HK-2 (cell line): ENCODE data around the gene ING5.

Source experiments
- DNase-seq: peaks from one replicate; pipeline ENCODE4 v3.0.0-alpha.2; 2018; ENCODE audit not compliant: unreplicated experiment

ING5 gene

DNA sequence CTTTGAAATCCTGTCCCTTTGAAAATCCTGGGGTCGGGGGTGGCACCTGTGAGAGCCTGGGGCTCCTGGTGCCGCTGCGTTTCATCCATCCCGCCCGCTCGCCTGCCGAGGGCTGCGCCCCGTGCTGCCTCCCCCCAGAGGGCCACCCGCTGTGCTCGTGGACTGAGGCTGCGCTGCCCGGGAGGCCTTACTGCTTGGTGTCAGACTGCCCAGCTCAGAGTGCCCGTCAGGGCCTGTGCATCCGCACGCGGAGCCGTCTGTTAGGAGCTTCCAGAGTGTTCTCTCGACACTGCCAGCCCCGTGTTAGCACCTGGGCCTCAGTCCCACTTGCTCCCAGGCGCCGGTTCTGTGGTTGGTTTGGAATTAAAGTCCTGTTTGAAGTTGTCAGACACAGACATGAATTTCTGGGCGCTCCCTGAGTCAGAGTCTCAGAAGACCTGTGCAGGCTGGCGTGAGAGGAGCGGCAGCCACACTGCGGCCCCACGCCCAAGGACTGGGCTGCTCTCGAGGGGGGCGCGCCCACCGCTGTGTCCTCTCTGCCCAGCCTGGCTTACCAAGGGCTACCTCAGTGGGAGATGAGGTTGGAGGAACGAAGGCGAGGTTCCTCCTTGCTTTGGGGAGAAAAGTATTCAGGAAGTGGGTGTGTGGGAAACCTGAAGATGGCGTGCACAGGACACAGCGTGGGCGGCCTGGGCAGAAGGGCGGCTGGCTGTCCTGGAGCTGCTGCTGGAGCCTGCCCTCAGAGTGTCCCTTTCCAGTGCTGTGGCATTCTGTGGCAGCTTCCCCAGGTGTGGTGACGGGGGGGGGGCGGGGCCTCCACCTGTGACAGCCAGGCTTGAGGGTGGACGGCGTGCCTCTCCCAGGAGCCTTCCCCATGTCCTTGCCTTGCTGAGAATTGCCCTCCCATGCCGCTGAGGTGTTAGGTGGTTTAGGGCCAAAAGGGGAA, 29.3 kb upstream of the ING5 start:
- no peak for DNase-seq

- DNase-seq: no peak
Measured at GRCh38 chr2:241673189-241673663, 28.6 kb upstream of the ING5 start.

- DNase-seq: peak; percentile 27
Measured at GRCh38 chr2:241673797-241674725, 27.8 kb upstream of the ING5 start.

GRCh38 chr2:241675885-241676284, 26.0 kb upstream of the ING5 start:
- no peak for DNase-seq

DNA sequence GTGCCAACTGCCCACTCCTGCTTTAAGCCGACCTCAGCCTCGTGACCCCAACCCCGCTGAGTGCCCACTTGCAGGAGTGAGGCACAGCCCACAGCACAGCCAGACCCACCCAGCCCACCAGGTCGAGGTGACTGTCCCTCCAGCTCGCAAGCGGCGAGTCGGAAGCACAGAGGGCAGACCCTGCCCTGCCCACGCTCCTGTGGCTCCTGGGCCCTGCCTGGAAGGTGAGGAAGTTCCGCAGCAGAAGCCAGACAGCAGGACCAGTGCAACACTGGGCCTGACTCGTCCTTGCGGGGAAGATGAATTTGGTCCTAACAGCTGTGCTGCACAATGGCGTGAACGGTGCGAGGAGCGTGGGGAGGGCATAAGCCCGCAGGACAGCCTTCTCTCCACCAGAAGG, 25.2 kb upstream of the ING5 start:
- DNase-seq: no peak

DNA sequence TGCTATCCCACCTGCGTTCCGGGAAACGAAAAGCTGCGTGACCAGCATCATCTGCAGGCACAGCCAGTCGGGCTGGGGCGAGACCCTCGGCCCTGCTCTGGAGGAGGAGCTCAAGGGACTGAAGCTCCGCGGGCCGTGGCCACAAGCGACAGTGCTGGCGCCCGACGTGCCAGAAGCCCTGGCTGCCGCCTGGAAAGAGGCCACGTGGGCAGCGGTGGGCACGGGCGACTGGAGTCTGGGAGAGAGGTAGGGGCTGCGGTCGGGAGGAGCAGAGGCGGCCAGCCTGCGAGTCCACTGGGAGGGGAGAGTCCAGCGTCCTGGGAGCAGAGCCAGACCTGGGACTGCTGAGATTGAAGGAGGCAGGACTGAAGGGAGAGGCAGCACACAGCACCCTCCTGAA, 24.4 kb upstream of the ING5 start:
- no peak for DNase-seq

- DNase-seq: no peak
Measured at GRCh38 chr2:241678307-241678706, 23.5 kb upstream of the ING5 start.

GRCh38 chr2:241678784-241679540, 22.9 kb upstream of the ING5 start:
- no peak for DNase-seq

DNA sequence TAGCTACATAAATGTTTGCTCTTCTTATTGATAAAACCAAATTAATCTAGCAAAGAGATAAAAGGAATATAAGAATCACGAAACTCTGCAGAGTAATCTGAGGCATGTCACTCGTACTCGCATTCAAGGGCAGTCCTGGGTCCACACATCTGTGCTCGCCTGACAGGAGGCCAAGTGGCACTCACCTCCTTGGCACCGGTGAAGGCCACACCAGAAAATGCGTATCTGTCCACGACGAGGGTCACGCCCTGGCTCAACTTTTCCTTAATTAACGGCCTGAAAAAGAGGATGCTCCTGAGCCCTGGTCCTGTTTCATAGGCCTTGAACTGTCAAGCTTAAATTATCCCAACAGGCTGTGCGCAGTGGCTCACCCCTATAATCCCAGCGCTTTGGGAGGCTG, 21.8 kb upstream of the ING5 start:
- no peak for DNase-seq

GRCh38 chr2:241680827-241681599, 20.8 kb upstream of the ING5 start:
- peak; percentile 70 for DNase-seq

GRCh38 chr2:241686324-241686649, 15.6 kb upstream of the ING5 start:
- DNase-seq: no peak

GRCh38 chr2:241686650-241687425, 15.0 kb upstream of the ING5 start, which contains the start of gene DTYMK:
DTYMK (minus strand) TSS chr2:241686815; CDS start chr2:241686783, 32 bp downstream.
- DNase-seq: peak; percentile 96

GRCh38 chr2:241689306-241689705, 12.5 kb upstream of the ING5 start:
- DNase-seq: no peak

DNA sequence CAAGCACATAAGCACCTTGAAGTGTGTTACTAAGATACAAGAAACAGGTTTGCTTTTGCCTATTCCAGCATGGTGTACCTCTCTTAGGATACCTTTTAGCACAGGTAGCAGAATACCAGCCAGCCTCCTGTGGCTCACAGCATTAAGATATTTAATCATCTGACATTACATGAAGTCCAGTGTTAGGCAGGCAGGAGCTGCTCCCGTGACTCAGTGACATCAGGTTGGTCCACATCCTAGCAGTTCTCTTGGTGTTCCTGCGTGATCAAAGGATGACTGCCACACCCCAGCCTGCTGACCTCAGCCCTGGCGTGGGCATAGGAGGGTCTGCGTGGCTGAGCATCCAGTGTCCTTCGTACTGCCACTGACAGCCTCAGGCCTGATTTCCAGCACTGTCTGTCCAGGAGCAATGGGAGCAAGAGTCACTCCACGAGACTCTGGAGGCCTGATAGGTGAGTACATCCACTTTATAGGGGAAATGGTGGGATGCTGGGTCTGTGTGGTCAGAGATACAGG, 11.6 kb upstream of the ING5 start:
- no peak for DNase-seq

- DNase-seq: peak; percentile 64
Measured at GRCh38 chr2:241692448-241692847, 9.4 kb upstream of the ING5 start.

DNA sequence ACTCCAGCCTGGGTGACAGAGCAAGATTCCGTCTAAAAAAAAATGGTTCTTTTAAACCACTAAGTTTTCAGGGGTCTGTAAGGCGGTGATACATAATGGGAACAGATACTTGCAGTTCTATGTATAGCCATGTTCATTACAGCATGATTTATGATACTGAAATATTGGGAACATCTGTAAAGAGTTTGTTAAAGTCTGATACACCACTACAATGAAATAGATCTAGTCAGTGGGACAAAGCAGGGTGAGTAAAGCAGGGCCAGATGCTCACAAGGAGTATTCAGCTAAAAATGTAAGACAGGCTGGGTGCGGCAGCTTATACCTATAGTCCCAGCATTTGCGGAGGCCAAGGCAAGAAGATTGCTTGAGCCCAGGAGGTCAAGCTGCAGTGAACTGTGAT, 6.2 kb upstream of the ING5 start:
- no peak for DNase-seq

DNA sequence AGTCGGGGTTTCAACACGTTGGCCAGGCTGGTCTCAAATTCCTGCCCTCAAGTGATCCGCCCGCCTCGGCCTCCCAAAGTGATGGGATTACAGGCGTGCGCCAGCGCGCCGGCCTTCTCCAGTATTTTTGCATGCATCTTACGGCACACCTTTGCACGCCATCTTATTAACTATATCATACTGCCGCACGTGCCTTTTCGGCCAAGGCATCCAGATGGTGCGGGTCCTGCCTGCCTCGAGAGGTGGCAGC, 765 bp upstream of the ING5 start:
- DNase-seq: no peak

DNA sequence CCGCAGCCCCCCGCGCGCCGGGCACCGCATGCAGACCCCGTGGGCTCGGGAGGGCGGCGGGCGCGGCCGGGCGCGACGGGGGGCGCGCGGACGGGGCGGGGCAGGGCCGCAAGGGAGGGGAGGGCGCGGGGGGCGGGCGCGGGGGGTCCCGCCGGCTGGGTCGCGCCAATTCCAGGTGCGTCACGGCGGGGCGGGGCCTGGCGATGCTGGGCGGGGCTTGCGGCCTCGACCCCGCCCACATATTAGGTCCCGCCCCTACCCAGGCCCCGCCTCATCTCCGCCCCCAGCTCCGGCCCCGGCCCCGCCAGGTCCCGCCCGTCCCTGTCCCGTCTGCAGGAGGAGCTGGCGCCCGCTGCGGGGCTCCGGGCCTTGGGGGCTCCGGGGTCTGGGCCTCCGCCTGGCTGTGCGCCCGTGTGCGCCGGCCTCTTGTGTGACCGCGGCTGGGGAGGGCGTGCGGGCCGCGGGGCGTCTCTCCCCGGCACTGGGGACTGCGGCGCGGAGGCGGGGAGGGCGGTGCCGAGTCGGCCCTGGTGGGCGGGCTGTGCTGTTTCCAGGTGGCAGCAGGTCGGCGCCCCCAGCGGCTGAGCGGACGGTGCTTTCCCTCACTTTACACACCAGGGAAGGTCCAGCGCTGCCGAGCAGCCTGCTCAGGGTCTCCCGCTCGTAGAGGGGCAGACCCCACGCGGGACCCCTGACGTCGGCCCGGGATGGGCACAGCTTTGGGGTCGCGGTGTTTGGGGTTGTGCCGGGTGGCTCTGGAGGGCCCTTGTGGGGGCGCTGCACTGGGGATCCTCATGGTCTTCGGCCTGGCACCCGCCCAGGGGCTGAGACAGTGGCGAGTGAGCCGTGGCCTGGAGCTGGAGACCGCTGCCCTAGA, 554 bp downstream of the ING5 start:
- DNase-seq: peak; percentile 93

DNA sequence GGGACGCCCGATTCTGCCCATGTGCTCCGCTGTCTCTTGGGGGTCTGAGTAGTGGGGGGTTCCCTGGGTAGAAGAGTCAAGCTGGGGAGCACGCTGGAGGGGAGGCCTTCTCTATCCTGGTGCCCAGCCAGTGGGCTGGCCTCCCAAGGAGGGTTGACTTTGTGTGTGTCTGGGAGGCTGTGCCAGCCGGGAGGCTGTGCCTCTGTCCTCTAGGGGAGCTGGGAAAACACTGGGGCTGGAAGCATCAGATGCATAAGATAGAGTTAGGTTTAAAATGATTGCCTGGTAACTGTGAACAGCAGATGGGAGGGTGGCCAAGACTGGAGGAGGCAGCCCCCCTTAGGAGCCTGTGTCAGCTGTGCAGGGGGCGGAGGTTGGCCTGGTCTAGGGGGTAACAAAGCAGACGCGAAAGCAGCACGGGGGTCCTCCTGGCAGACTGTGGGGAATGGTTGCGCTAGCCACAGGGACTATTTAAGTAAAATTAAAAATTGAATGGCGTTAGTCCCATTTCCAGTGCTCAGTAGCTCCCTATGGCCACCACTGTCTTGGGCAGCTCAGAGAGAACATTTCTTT, 1.3 kb downstream of the ING5 start:
- no peak for DNase-seq
